Sigmoid colon (tissue), 4 donors: ENCODE data around the gene RSRC2.

Source experiments
- CTCF ChIP-seq, 4 experiments: fragments of 450-650 bp in 3 of 4; fragments of 200-600 bp in 1 of 4; IDR thresholded peaks; one replicate each; pipeline ENCODE4 v1.5.1; 2016 to 2019; ENCODE audit warnings: antibody characterized with exemption in 4 of 4, mild to moderate bottlenecking in 3 of 4, moderate library complexity in 2 of 4
- EP300 ChIP-seq, 4 donors: sonication (generic); formaldehyde crosslinking; IDR thresholded peaks; one replicate each; pipeline ENCODE4 v1.6.1; 2017; ENCODE audit warnings: antibody characterized with exemption in 4 of 4
- POLR2AphosphoS5 ChIP-seq, 4 donors: sonication (generic); formaldehyde crosslinking; IDR thresholded peaks; one replicate each; pipeline ENCODE4 v1.6.1; 2017; ENCODE audit warnings: antibody characterized with exemption in 4 of 4

GRCh38 chr12:122454250-122454721, 72.5 kb downstream of the RSRC2 start:
- TF ChIP-seq CTCF (IDR thresholded peaks at IDR 0.05) (no peak), EP300 (IDR thresholded peaks at IDR 0.05) (no peak), POLR2AphosphoS5 (IDR thresholded peaks at IDR 0.05) (no peak)
